IMR-90 (cell line): ENCODE data around the gene RP2. TPM values are rescaled to one million over a fixed set of nuclear protein-coding genes. Genes with fewer than 3 reads are reported as not detected.

Experiments used
- ATAC-seq: fragments of 200-7000 bp; cut with Tn5 transposase; 2 replicates; pipeline ENCODE4 v1.9.1; 2020; ENCODE audit warnings: low read depth, mild to moderate bottlenecking, moderate library complexity
- BruUV-seq: library from RNA; stranded (reverse); fragments of 400-500 nt; replicated peaks from 2 replicates; lab custom pipeline; 2021; lab: Mats Ljungman, UMichigan
- CTCF ChIA-PET: fragments of 300-600 bp; formaldehyde crosslinking; extraction: SDS; loops from one replicate; lab custom pipeline; 2021; ENCODE audit warnings: antibody characterized with exemption; lab: Yijun Ruan, JAX
- POLR2A ChIA-PET: fragments of 300-600 bp; sonication (Branson Sonifier 250); formaldehyde crosslinking; loops from one replicate; lab custom pipeline; 2022; ENCODE audit warnings: antibody characterized with exemption; ENCODE audit not compliant: unreplicated experiment; lab: Charles Lee
- DNase-seq: peaks from one replicate; pipeline ENCODE4 v3.0.0; 2013
- H2AFZ ChIP-seq: replicated peaks from 2 replicates; pipeline ENCODE3; 2013; ENCODE audit warnings: low read length, mild to moderate bottlenecking; ENCODE audit not compliant: poor library complexity
- H2AK5ac ChIP-seq: 2 replicates; pipeline ENCODE4 v1.6.1; 2013; ENCODE audit warnings: low read depth, low read length, inconsistent platforms
- H2AK9ac ChIP-seq: replicated peaks from 2 replicates; pipeline ENCODE3; 2013; ENCODE audit warnings: mild to moderate bottlenecking, low read depth, low read length, moderate library complexity; ENCODE audit not compliant: poor library complexity
- H2BK120ac ChIP-seq: 2 replicates; pipeline ENCODE4 v1.6.1; 2013; ENCODE audit warnings: low read depth, low read length, inconsistent platforms
- H2BK15ac ChIP-seq: 3 replicates; pipeline ENCODE4 v1.6.1; 2013; ENCODE audit warnings: low read depth, low read length, inconsistent platforms
- H2BK20ac ChIP-seq: 2 replicates; pipeline ENCODE4 v1.6.1; 2013; ENCODE audit warnings: low read depth, mild to moderate bottlenecking, inconsistent platforms, low read length, moderate library complexity
- H2BK5ac ChIP-seq: 2 replicates; pipeline ENCODE4 v1.6.1; 2013; ENCODE audit warnings: mild to moderate bottlenecking, low read depth, low read length, inconsistent platforms; ENCODE audit not compliant: poor library complexity, severe bottlenecking
- H3K14ac ChIP-seq: replicated peaks from 2 replicates; pipeline ENCODE4 v1.6.1; 2013; ENCODE audit warnings: low read depth, low read length, inconsistent platforms
- H3K18ac ChIP-seq: 2 replicates; pipeline ENCODE4 v1.6.1; 2013; ENCODE audit warnings: low read depth, low read length, control low read depth
- H3K23ac ChIP-seq: 2 replicates; pipeline ENCODE4 v1.6.1; 2013; ENCODE audit warnings: low read depth, low read length, inconsistent platforms
- H3K27ac ChIP-seq: 2 replicates; pipeline ENCODE4 v1.5.1; 2013; ENCODE audit warnings: mild to moderate bottlenecking, control low read depth, low read length; ENCODE audit not compliant: insufficient read depth
- H3K27me3 ChIP-seq: 2 replicates; pipeline ENCODE4 v1.6.1; 2013; ENCODE audit warnings: low read length; ENCODE audit not compliant: control insufficient read depth, insufficient read depth
- H3K36me3 ChIP-seq: 2 replicates; pipeline ENCODE4 v1.6.1; 2013; ENCODE audit warnings: low read length, mixed read lengths; ENCODE audit not compliant: control insufficient read depth, insufficient read depth
- H3K4ac ChIP-seq: 2 replicates; pipeline ENCODE4 v1.6.1; 2013; ENCODE audit warnings: low read depth, low read length, inconsistent platforms
- H3K4me1 ChIP-seq: 2 replicates; pipeline ENCODE4 v1.6.1; 2013; ENCODE audit warnings: low read length, mixed read lengths; ENCODE audit not compliant: control insufficient read depth, insufficient read depth
- H3K4me2 ChIP-seq: 2 replicates; pipeline ENCODE4 v1.6.1; 2013; ENCODE audit warnings: low read depth, mild to moderate bottlenecking, control low read depth, low read length, moderate library complexity
- H3K4me3 ChIP-seq: 2 replicates; pipeline ENCODE4 v1.5.1; 2013; ENCODE audit warnings: low read depth, mild to moderate bottlenecking, control low read depth, low read length, moderate library complexity; ENCODE audit not compliant: insufficient read depth
- H3K56ac ChIP-seq: 2 replicates; pipeline ENCODE4 v1.6.1; 2013; ENCODE audit warnings: low read length, inconsistent platforms; ENCODE audit not compliant: insufficient read depth; ENCODE audit errors: extremely low read depth
- H3K79me1 ChIP-seq, 2 experiments: 2 replicates each; pipeline ENCODE4 v1.6.1; 2013; ENCODE audit warnings: low read length in 2 of 2, inconsistent platforms in 1 of 2, low read depth in 1 of 2
- H3K9ac ChIP-seq: 2 replicates; pipeline ENCODE4 v1.6.1; 2013; ENCODE audit warnings: low read depth, low read length, control low read depth
- H3K9me1 ChIP-seq: 2 replicates; pipeline ENCODE4 v1.6.1; 2013; ENCODE audit warnings: low read length, inconsistent platforms; ENCODE audit not compliant: insufficient read depth
- H3K9me3 ChIP-seq: 2 replicates; pipeline ENCODE4 v1.6.1; 2013; ENCODE audit warnings: low read length; ENCODE audit not compliant: control insufficient read depth, insufficient read depth
- H4K20me1 ChIP-seq: 2 replicates; pipeline ENCODE4 v1.6.1; 2013; ENCODE audit warnings: low read length, inconsistent platforms; ENCODE audit not compliant: insufficient read depth
- H4K5ac ChIP-seq: 2 replicates; pipeline ENCODE4 v1.6.1; 2013; ENCODE audit warnings: mild to moderate bottlenecking, low read depth, low read length, control low read depth
- H4K8ac ChIP-seq, 2 experiments: 2 replicates each; pipeline ENCODE4 v1.6.1; 2013; ENCODE audit warnings: low read depth in 2 of 2, low read length in 2 of 2, control low read depth in 1 of 2, inconsistent platforms in 1 of 2
- H4K91ac ChIP-seq: 2 replicates; pipeline ENCODE4 v1.6.1; 2013; ENCODE audit warnings: low read depth, low read length, inconsistent platforms; ENCODE audit not compliant: insufficient read depth
- CHD1 ChIP-seq: IDR thresholded peaks from 2 replicates; pipeline ENCODE4 v1.6.1; 2012; ENCODE audit warnings: low read depth, low read length, improper control_type of control experiment
- MAZ ChIP-seq: IDR thresholded peaks from 2 replicates; pipeline ENCODE4 v1.6.1; 2012; ENCODE audit warnings: low read depth, mild to moderate bottlenecking, low read length, improper control_type of control experiment, moderate library complexity, borderline replicate concordance
- NFE2L2 ChIP-seq: fragments of 150-350 bp; IDR thresholded peaks from 2 replicates; pipeline ENCODE4 v1.6.1; 2016; ENCODE audit warnings: low read depth, mild to moderate bottlenecking, low read length
- WGBS, 2 experiments: methylation state at CpG; one replicate each; pipeline versions ENCODE4 v1.1.5 to v1.1.7; 2013; ENCODE audit warnings: missing lambda C conversion rate in 2 of 2; ENCODE audit not compliant: insufficient read length in 1 of 2; ENCODE audit errors: extremely low coverage in 2 of 2; 5-methylcytosine and 5-hydroxymethylcytosine counted together
- dilution Hi-C: fragments of 300-500 bp; cut with HindIII; formaldehyde crosslinking; loops from one replicate; pipeline ENCODE4 v1.14.3; 2018; ENCODE audit warnings: low sequenced_read_pairs; ENCODE audit not compliant: unreplicated experiment
- in situ Hi-C: fragments of 300-500 bp; cut with MboI; formaldehyde crosslinking; loops from 3 replicates; pipeline ENCODE4 v1.14.3; 2019; ENCODE audit warnings: low sequenced_read_pairs, inconsistent platforms, mixed read lengths
- intact Hi-C: fragments of 100-400 bp; cut with micrococcal nuclease; formaldehyde crosslinking; loops from 2 replicates; pipeline ENCODE4 v1.10.0; 2022
- polyA plus RNA-seq, 3 experiments: library from polyadenylated mRNA; depleted of rRNA; stranded (reverse); fragments of >200 nt; gene quantifications; 2 replicates each; pipeline ENCODE4 v1.2.3, GENCODE V29; 2012; ENCODE audit warnings: low replicate concordance in 1 of 3
- total RNA-seq: library from RNA; depleted of rRNA; stranded (reverse); fragments of >200 nt; gene quantifications from 2 replicates; pipeline ENCODE4 v1.2.3, GENCODE V29; 2012

RP2 gene
- total and polyA plus RNA-seq, 2 of the 4 experiments (the other 2 are of a cell fraction), result 6.8 to 17.0 TPM

DNA sequence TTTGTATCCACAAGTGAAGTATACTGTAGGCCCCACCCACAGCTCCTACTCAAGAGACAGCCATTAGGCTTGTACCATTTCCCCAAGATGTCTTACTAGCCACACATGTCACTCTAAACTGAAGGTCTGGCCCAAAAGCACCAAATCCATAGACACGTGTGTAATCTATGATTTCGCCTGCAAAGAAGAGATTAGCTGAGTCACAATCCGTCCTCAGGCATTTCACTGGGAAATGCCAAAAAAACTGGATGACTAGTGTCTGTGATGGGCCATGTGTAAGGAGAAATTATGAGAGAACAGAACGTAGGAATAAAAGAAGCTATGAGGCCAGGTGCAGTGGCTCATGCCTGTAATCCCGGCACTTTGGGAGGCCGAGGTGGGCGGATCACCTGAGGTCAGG is 21.9 kb upstream of the RP2 start:
- POLR2A ChIA-PET, result no interaction called here
- dilution Hi-C loops, result no loop called here

More for the DNA sequence above, 21.9 kb upstream of the RP2 start:
- no peak overlapping the region for H3K4me3 ChIP-seq
- no peak overlapping the region for H2AK9ac ChIP-seq
- no peak overlapping the region for H3K27ac ChIP-seq
- no peak overlapping the region for H3K56ac ChIP-seq
- in situ Hi-C loops (no loop called here), intact Hi-C loops (no loop called here)
- no peak overlapping the region for H2AFZ ChIP-seq
- no peak overlapping the region for H4K91ac ChIP-seq
- no peak overlapping the region for H4K5ac ChIP-seq
- H2BK120ac ChIP-seq, result no peak overlapping the region
- no peaks in the 10 kb centered on the region for H3K36me3 ChIP-seq
- H2AK5ac ChIP-seq, result no peak overlapping the region
- TF ChIP-seq MAZ, result no peak
- TF ChIP-seq NFE2L2, result no peak
- no peak for TF ChIP-seq CHD1
- 89% methylated on average over 5 of the region's 7 CpGs; no CpG with 5 or more reads in 1 of the 2 experiments for WGBS, 2 experiments
- no TSS peak for BruUV-seq
- H3K9ac ChIP-seq, result no peak overlapping the region
- H3K4me2 ChIP-seq, result no peak overlapping the region
- H4K8ac ChIP-seq, result no peak overlapping the region
- H3K4me1 ChIP-seq, result no peaks in the 10 kb centered on the region
- peaks cover 8% of the 10 kb centered on the region for H3K27me3 ChIP-seq
- H3K18ac ChIP-seq, result no peak overlapping the region
- no peak overlapping the region for H3K14ac ChIP-seq
- no peak overlapping the region for H2BK20ac ChIP-seq
- H3K9me1 ChIP-seq, result no peaks in the 10 kb centered on the region
- no peak overlapping the region for H2BK15ac ChIP-seq
- 0 out of 2 replicates have a peak, but pooled peaks cover 1% of the 10 kb centered on the region for H3K9me3 ChIP-seq
- no peak overlapping the region for H3K23ac ChIP-seq
- no peaks in the 10 kb centered on the region for H4K20me1 ChIP-seq
- CTCF ChIA-PET, result no interaction called here
- ATAC-seq (no peak), DNase-seq (no peak)
- no peaks in the 10 kb centered on the region for H3K79me1 ChIP-seq
- H3K4ac ChIP-seq, result no peak overlapping the region
- no peak overlapping the region for H2BK5ac ChIP-seq
